Measurements from ENCODE around the gene SEMA5A.

The SEMA5A gene

GRCh38 chr5:9165546-9165945 lies 380.3 kb downstream of the SEMA5A start:
- DNase-seq: no peak

GRCh38 chr5:9160747-9161146 lies 385.1 kb downstream of the SEMA5A start:
- no peak for DNase-seq

GRCh38 chr5:9157811-9158210 lies 388.1 kb downstream of the SEMA5A start:
- DNase-seq: no peak

GRCh38 chr5:9157020-9157419 lies 388.9 kb downstream of the SEMA5A start:
- no peak for DNase-seq

GRCh38 chr5:9156282-9156681 lies 389.6 kb downstream of the SEMA5A start:
- DNase-seq: peak; percentile 63

GRCh38 chr5:9151684-9152427 lies 394.0 kb downstream of the SEMA5A start:
- DNase-seq: no peak

- peak; percentile 84 for DNase-seq
Observed at GRCh38 chr5:9149988-9150387, 395.9 kb downstream of the SEMA5A start.

- DNase-seq: no peak
Observed at GRCh38 chr5:9148242-9148641, 397.6 kb downstream of the SEMA5A start.

GRCh38 chr5:9140711-9141110 lies 405.2 kb downstream of the SEMA5A start:
- no peak for DNase-seq

- DNase-seq: no peak
Observed at GRCh38 chr5:9140202-9140601, 405.7 kb downstream of the SEMA5A start.

- DNase-seq: no peak
Observed at GRCh38 chr5:9139344-9139743, 406.5 kb downstream of the SEMA5A start.

- no peak for DNase-seq
Observed at GRCh38 chr5:9128136-9128535, 417.7 kb downstream of the SEMA5A start.

- DNase-seq: peak; percentile 17
Observed at GRCh38 chr5:9126490-9126889, 419.4 kb downstream of the SEMA5A start.

GRCh38 chr5:9125852-9126251 lies 420.0 kb downstream of the SEMA5A start:
- DNase-seq: no peak

GRCh38 chr5:9124838-9125237 lies 421.0 kb downstream of the SEMA5A start:
- DNase-seq: no peak

- DNase-seq: no peak
Observed at GRCh38 chr5:9124071-9124470, 421.8 kb downstream of the SEMA5A start.

- DNase-seq: no peak
Observed at GRCh38 chr5:9122528-9122927, 423.3 kb downstream of the SEMA5A start.

GRCh38 chr5:9121597-9121996 lies 424.3 kb downstream of the SEMA5A start:
- no peak for DNase-seq

- no peak for DNase-seq
Observed at GRCh38 chr5:9118852-9119251, 427.0 kb downstream of the SEMA5A start.

GRCh38 chr5:9115093-9115492 lies 430.8 kb downstream of the SEMA5A start:
- DNase-seq: no peak

- DNase-seq: no peak
Observed at GRCh38 chr5:9112520-9113291, 433.2 kb downstream of the SEMA5A start.

- DNase-seq: peak; percentile 55
Observed at GRCh38 chr5:9108162-9108561, 437.7 kb downstream of the SEMA5A start.

GRCh38 chr5:9105851-9106250 lies 440.0 kb downstream of the SEMA5A start:
- peak; percentile 11 for DNase-seq

All from fibroblast of skin of abdomen (primary cell).